Activated T-helper 9 cell treated with anti-CD3 and anti-CD28 coated beads, Interleukin-2, amount 50 U/mL, for 16 hours (primary cell): Measurements from ENCODE around the gene HUWE1.
"Not testable (repeated sequence)": the region's sequence is repeated elsewhere in the genome, so short reads cannot be mapped to it uniquely, and the experiment has no call there.

Source experiments
- DNase-seq: peaks from one replicate; pipeline ENCODE4 v3.0.0-alpha.2; 2020; ENCODE audit warnings: low read depth

HUWE1 gene

DNA sequence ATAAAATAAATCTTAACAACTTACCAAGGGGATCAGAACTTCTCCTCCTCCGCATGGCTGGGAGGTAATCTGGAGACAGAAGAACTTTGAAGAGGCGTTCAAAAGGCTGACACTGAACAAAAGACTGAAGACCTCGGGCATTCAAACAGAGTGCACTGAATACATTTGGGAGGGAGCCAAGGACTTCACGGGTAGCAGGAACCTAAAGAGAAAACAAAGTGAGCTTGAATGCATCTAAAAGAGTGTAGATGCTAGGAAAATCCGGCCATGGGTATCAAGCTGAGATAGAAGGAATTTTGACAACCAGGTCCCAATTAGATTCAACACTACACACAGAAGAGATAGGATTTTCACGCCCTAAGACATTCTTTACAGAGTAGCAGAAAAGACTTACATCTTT, 69.6 kb downstream of the HUWE1 start:
- no peak for DNase-seq

DNA sequence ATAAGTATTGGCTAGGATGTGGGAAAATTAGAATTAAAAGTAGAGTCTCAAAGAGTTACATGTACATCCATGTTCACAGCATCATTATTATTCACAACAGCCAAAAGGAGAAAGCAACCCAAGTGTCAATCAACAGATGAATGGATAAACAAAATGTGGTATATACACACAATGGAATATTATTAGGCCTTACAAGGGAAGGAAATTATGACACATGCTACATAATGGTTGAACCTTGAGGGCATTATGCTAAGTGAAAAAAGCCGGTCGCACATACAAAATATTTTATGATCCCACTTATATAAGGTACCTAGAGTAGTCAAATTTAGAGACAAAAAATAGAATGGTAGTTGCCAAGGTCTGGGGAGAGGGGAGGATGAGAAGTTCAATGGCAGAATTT, 80.1 kb downstream of the HUWE1 start:
- DNase-seq = no peak

DNA sequence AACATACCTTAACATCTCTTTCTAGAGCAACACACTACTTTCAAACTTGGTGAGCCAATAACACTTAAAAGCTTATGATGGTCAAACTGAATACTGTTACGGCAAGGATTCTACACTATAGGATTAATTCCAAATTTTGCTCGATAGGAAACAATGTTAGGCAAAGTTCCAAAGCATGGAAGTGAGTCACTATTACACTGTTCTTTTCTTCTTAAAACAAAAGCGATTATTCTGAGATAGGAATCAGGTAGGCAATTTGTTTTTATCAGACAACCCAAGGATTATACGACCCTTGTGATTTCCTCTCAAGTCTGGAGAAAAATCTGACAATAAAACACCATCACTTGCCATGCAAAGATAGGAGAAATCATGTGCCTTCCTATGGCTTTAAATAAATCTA, 81.5 kb downstream of the HUWE1 start:
- no peak for DNase-seq

DNA sequence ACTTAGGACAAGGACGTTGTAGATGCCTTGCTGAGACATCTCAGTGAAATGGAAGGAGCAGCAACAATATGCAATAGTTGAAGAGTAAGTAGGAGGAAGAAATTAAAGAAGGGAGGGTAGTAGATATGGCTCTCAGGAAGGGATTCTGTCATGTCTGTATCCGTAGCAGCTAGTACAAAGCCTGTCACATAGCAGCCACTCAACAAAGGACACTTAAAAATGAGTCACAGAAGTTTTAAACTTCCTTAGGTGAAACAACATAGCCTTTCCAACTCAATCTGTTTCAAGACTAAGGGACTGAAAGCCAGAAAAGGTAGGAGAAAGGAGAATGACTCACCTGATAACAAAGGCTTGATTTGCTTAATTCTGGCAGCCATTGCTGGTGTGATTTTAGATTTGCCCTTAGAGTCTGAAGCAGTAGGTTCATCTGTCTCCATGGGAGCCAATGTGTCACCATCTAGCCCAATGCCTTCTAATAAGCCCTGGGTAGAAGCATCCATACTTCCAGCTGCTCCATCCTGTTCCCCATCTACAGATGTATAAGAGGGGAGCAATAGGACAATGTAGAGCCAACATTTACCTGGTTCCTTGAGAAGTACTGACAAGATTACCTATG, 86.6 kb downstream of the HUWE1 start:
- no peak for DNase-seq

DNA sequence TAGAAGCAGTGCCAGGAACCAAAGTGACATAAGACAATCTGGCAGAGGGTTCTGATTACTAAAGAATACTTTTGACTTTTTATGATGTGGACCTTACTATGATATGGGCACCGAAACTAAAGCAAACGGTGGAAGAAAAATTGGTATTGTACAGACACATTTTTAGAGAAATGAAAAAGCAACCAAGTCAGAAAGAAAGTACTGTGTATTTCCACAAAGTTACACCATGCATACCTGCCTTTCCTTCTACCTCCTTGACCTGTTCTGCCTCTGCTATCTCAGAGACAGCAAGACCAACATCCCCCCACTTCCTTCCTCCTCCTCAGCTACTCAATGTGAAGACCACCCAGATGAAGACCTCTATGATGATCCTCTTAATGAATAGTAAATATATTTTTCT, 88.3 kb downstream of the HUWE1 start:
- no peak for DNase-seq

DNA sequence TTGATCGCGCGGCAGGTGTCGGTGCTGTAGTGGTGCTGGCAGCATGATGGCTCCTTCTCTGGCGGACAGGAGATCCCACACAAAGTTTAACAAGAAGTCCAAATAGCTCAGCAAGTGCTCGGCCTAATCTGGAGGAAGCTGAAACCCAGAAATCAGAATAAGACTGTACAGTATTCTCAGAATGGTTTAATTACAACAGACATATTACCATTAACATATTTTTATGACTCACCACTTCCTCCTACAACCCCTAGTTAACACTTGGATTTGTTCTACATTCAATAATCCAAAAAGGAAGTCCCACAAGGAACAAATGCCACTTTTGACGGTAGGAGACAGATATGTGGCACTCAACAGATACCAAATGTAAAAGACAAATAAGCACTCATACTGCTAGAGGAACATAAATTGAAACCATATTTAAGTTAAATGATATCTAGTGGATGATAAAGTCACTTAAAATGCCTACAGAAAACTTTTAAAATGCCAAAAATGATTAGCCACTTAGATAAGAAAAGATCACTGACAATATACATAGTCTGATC, 91.2 kb downstream of the HUWE1 start:
- no peak for DNase-seq

DNA sequence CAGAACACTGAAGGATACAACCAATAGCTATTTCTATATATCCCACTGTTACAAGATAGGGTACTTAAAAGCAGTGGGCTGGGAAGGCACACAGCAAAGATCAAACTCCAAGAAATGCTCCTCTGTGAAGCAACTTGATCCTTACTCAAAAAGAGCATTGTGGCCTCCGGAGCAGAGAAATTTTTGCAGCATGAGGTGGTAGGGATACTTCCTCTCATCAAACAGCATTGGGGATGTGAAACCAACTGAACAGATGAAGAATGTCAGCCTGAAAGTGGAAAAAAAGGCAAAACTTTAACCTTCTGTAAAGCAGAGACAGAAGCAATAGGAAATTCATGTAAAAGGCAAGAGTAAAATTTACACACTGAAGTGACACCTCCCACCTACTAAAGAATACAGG, 92.2 kb downstream of the HUWE1 start:
- DNase-seq = no peak

DNA sequence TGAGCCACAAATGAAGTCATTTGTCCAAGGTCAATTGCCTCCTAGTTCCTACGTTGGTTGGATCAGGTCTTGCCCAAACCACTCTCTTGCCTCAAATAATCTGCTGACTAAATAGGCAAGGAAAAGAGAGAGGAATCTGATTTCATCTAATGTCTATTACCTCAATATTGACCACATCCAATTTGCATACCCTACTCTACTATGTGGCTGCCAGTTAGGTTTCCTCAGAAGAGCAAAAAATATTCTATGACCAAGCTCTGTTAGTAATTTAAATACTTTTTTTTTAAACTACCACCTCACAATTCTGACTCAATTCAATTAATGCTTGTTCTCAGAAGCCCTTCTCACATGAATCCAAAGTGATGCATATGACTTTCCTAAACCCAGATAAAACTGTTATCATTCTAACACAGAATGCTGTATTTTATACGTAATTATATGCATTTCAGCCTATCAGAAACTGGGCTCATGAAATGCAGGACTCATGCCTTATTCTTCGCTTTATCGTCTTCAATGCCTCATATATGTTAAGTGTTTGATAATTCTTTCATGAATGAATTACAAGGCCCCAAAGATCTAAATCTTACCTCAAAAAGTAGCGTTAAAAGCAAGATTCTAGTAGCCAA, 98.6 kb downstream of the HUWE1 start:
- DNase-seq = no peak

DNA sequence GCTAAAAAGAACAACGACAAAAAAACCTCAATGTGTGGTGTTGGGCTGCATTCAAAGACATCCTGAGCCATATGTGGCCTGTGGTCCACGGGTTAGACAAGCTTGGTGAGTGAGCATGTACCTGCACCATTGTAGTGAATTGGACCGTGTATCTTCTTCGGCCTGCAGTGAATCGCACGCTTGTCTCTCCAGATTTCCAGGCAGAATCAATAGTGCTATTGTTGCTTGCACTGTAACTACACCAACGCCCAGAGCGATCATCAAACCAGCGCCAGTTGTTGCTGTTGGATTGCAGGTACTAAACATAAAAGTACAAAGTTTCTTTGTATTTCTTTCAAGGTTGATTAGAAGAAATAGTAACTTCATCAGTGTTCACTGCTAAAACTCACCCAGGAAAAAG, 101.6 kb downstream of the HUWE1 start:
- DNase-seq = no peak

DNA sequence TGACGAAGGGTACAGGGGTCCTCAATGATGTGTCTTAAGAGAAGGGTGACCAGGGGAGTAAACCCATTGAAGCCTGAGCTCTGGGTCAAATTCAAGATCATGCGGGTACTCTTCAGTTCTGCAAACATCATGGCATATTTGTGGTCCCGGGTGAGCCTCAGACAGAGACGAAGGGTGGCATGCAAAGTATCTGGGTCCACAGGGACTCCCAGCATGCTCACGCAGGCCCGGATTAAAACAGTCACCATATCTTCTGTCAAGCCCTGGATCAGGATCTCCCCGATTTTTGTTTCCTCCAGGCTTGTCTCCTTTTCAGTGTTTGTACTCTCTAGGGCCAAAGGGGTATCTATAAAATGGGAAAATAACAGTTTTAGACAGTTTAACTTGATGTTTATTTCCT, 102.9 kb downstream of the HUWE1 start:
- DNase-seq = no peak

DNA sequence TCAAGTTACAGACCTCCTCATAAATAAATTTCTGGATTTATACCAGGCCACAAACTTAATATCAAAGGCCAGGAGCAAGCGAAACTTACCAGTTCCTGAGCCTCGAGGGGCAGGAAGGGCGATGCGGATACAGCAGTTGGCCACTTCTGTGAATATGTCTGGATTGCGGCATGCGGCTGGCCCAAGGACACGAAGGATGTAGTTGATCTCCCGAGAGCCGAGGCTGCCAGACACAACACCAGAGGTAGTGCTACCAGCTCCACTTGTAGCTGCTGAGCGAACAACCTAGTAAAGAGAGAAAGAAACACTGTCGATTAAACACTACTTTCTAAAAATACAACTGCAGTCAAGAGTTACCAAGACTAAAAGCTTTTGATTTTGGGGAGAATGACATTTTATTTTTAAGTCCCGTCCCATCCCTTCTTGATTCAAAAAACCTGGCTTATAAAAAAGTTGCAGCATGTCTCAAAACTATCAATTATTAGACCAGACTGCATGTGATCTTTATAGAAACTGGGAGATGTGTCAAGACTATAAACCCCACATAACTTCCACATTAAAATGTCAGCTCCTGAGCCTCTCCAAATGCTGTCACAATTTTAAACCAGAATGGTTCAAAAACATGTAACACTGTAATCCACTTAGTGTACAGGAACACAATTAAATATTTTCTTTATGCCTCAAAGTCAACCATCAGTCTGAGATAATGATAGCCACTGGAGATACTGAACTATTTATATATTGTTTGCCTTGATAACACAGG, 105.6 kb downstream of the HUWE1 start:
- DNase-seq = no peak

DNA sequence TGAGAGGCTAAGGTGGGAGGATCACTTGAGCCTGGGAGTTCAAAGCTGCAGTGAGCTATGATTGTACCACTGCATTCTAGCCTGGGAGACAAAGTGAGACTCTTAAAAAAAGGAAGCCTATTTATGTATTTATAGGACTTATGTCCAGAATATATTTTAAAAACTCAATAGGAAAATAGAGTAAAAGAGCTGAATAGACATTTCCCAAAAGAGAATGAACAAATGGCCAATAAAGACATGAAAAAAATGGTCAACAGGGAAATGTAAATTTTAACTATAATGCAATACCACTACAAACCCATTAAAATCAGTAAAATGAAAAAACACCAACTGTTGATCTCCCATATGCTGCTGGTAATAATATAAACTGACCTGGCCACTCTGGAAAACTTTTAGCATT, 115.0 kb downstream of the HUWE1 start:
- no peak for DNase-seq

DNA sequence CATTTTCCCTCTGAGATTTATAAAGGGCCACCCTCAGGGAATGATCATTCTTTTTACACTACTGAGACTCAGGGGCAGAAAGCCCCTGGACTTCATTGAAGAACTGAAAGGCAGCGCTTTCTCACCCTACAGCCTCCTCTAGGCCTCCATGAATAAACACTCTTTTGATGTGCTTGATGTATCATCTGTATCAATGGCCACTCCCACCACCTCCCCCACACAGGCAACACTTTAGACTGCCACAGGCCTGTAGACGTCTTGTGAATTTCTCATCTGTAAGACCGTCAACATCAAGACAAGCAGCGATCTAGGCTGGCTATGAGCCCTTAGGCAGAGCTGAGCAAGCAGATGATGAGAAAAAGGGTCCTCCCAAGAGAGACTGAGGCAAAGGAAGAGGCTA, 123.2 kb downstream of the HUWE1 start:
- no peak for DNase-seq

DNA sequence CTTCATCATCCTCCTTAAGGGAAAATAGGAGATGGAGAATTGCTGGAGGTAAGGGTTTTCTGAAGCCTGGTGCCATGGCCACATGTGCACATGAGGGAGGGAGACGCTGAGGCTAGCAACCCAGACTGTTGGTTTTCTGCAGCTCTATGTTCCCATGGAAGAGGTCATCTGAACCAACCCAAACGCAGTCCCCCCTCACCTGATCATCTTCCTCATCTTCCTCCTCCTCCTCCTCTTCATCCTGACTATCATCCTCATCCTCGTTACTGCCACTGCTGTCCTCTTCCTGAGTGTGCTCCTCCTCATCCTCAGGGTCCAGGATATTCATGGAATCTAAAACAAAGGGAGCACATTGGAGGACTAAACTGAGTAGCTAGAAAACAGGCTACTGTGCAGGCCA, 124.6 kb downstream of the HUWE1 start:
- no peak for DNase-seq

DNA sequence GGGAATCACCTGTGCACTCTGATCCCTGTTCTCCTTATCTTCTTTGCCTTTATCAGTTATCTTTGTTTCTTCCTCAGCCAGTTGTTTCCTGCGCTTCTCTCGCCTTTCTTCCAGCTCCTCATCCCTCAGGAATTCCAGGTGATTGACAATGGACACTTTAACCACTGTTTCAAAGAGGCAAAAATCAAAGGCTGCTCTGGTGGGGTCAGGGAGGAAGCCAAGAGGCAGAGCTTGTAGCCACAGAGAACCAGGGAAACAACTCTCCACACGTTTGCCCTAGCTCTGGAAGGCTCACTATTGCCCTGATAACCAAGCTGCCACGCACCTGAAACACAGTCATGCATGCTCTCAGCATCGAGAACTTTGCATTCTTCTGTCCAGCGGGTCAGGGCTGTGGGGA, 127.9 kb downstream of the HUWE1 start:
- DNase-seq = no peak

DNA sequence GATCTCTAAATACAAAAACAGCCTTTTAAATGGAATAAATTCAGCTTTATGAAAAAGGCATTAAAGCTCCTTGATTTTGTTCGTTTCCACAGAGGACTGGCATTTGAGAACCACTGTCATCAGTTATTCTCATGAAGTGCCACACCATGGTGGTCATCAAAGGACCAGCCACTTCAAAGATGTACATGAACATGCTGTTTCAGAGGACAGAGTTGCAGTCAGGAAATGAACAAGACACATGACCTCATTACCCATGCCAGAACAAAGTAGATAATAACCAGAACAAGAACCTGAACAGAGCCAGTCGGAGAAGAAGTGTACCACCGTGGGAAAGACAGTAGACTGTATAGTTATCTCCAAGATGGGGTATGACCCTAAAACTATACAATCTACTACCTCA, 129.7 kb downstream of the HUWE1 start:
- DNase-seq = no peak

DNA sequence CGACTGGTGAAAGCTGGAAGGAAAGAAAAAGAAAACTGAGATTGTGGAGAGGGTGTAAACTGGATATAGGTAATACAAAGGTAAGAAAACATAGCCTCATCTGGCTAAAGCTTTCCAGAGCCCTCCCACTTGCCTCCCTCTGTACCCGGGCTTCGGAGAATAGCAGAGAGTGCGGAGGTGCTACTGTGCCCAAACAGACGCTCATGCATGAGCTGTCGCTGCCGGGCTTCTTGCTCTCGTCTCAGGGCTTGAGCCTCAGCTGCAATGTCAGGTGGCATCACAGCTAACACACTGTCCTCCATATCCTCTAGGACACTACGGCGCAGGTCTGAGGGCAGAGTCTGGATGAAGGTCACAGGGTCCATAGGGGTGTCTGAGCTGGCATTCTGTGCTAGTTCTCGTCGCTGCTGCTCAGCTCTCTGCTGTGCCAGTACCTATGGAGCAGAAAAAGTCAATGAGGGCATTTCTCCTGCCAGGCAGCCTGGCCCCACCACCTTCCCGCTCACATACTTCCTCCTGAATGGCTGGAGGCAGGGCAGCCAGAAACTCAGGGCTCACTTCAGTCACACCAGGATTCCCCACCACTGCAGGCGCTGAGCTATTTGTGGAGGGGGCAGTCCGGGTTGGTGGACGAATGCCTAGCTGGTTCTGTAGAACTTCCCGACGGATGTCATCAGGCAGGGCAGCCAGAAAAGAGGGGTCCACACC, 135.6 kb downstream of the HUWE1 start:
- DNase-seq = no peak

DNA sequence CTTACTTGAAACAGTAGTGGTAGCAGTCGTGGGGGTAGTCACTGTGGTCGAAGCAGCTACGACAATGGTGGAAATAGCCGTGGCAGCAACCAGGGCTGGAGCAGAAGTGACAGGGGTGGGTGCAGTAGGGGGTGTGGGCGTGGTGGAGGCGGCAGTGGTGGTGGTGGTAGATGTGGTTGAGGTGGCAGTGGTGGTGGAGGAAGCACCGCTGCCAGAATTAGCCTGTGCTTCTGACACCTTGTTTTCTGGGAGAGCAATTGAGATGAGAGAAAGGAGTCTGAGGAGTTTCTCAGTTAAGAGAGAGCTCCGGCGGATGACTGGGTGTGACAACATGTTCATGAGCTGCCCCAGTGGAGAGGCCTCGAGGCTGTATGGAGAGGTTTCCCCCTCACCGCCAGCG, 138.9 kb downstream of the HUWE1 start:
- DNase-seq = no peak

DNA sequence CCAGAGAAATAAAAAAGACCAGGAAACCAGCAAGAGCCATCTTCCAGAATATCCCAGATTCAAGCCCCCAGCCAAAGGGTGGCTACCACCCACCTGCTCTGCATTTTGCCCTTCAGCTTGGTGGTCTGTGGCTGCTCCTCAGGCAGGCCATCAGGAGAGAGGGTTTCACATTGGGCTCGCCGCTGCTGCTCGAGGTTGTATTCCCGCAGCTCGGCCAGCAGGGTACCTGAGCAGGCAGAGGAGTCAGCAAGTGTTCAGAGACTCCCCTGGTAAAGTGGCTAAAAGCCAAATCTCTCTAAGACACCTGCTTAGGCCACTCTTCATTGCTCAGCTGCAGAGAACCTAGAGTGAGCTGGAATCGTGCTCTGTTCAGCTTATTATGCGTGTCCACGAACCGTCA, 141.6 kb downstream of the HUWE1 start:
- DNase-seq = no peak

DNA sequence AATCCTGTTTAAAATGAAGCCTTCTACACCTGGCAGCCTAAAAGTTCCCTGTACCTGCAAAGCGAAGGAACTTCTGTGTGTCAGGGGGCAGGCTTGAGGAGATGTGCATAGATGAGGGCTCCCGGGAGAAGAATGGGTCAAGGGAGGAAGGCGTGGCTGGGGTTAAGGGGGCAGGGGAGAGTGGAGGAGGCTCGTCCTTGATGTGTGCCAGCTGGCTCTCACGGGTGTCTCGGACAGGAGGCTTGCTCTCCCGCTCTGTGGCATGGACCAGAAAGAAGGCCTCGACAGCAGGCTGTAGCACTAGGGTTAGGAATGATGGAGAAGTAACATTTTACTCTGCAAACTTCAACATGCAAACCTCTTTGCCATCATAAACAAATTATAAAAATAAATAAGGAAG, 147.7 kb downstream of the HUWE1 start:
- DNase-seq = no peak

DNA sequence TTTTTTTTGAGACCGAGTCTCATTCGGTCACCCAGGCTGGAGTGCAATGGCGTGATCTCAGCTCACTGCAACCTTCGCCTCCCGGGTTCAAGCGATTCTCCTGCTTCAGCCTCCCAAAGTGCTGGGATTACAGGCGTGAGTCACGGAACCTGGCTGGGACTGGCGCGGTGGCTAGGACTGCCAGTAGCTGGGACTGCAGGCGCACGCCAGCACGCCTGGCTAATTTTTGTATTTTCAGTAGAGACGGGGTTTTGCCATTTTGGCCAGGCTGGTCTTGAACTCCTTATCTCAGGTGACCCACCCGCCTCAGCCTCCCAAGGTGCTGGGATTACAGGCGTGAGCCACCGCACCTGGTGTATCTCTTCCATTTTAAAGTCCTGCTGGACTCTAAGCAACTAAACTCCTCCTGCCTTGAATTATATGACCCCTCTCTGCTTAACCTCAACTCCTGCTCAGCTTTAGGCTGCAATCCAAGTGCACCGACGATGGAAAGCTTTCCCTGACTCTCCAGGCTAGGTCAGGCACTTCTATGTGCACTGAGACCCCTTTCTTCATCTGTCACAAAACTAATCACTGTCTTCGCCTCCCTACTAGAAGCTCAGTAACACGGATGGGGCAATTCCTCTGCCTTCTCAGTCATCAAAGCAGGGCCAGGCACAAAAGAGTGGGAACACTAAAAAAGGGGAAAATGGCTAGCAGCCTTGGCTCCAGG, 155.1 kb downstream of the HUWE1 start:
- not testable (repeated sequence) for DNase-seq

DNA sequence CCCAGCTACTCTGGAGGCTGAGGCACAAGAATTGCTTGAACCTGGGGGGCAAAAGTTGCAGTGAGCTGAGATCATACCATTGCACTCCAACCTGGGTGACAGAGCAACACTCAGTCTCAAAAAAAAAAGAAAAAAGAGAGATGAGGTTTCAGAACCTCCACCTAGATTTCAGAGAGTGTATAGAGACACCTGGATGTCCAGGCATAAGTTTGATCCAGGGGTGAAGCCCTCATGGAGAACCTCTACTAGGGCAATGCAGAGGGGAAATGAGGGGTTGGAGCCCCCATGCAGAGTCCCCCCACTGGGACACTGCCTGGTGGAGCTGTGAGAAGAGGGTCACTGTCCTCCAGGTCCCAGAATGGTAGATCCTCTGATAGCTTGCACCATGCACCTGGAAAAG, 159.5 kb downstream of the HUWE1 start:
- DNase-seq = no peak
